ENCODE data around the gene HDAC11. TPM values are rescaled to one million over a fixed set of nuclear protein-coding genes. Genes with fewer than 3 reads are reported as not detected.

Gene HDAC11
- total and polyA plus RNA-seq, 2 of the 13 experiments (the other 11 are each of a cell fraction or from before 2014, with no cell fraction given), result 13.7 to 33.1 TPM

GRCh38 chr3:13455644-13456043 is 24.5 kb upstream of the HDAC11 start (continued):
- TF ChIP-seq POGK (CRISPR knock-in tag; conservative IDR thresholded peaks at IDR 0.05) (no peak), TFE3 (CRISPR knock-in tag; IDR thresholded peaks at IDR 0.05) (0 out of 2 replicates have a peak, but pooled peaks have one; percentile 34), ZNF552 (CRISPR knock-in tag; IDR thresholded peaks at IDR 0.05; ENCODE audit: borderline replicate concordance) (no peak), ZNF670 (CRISPR knock-in tag; IDR thresholded peaks at IDR 0.05; ENCODE audit: borderline replicate concordance) (no peak), ZBTB40 (IDR thresholded peaks at IDR 0.05) (no peak), ZBTB40 (CRISPR knock-in tag; IDR thresholded peaks at IDR 0.05) (no peak), SAP130 (CRISPR knock-in tag; IDR thresholded peaks at IDR 0.05; ENCODE audit: low read depth) (peak; percentile 0; the same call in 1 of the 2 replicates), SOX5 (CRISPR knock-in tag; IDR thresholded peaks at IDR 0.05; ENCODE audit: borderline replicate concordance) (0 out of 2 replicates have a peak, but pooled peaks have one; percentile 4), TFDP1 (CRISPR knock-in tag; IDR thresholded peaks at IDR 0.05; ENCODE audit: borderline replicate concordance) (no peak), SIN3A (IDR thresholded peaks at IDR 0.05; ENCODE audit: borderline replicate concordance, low read depth, low read length) (no peak)
- TF ChIP-seq, protein P1, sequence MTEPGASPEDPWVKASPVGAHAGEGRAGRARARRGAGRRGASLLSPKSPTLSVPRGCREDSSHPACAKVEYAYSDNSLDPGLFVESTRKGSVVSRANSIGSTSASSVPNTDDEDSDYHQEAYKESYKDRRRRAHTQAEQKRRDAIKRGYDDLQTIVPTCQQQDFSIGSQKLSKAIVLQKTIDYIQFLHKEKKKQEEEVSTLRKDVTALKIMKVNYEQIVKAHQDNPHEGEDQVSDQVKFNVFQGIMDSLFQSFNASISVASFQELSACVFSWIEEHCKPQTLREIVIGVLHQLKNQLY (CRISPR knock-in tag; IDR thresholded peaks at IDR 0.05), result no peak

Measured in HepG2 (cell line).